MM.1S (cell line): ENCODE measurements around the gene SLC6A3.

Source experiments
- DNase-seq: peaks from one replicate; pipeline ENCODE4 v3.0.0-alpha.2; 2015
- H2AFZ ChIP-seq: fragments of 300-600 bp; sonication (generic); 2 replicates; pipeline ENCODE4 v1.6.0; 2016; ENCODE audit warnings: antibody characterized with exemption, low read length
- H3F3A ChIP-seq: fragments of 300-600 bp; sonication (generic); 2 replicates; pipeline ENCODE4 v1.6.1; 2016; ENCODE audit warnings: mild to moderate bottlenecking, antibody characterized with exemption, low read length, moderate library complexity, mixed read lengths; ENCODE audit not compliant: insufficient read depth
- H3K27ac ChIP-seq: fragments of 300-600 bp; sonication (generic); 2 replicates; pipeline ENCODE4 v1.5.1; 2016; ENCODE audit warnings: mild to moderate bottlenecking, low read length
- H3K27me3 ChIP-seq: fragments of 300-600 bp; sonication (generic); replicated peaks from 2 replicates; pipeline ENCODE4 v1.6.0; 2016; ENCODE audit warnings: low read length; ENCODE audit not compliant: insufficient read depth
- H3K36me3 ChIP-seq: fragments of 300-600 bp; sonication (generic); replicated peaks from 2 replicates; pipeline ENCODE4 v1.6.1; 2016; ENCODE audit warnings: mild to moderate bottlenecking, low read length, mixed read lengths; ENCODE audit not compliant: insufficient read depth
- H3K4me1 ChIP-seq: fragments of 300-600 bp; sonication (generic); 2 replicates; pipeline ENCODE4 v1.6.1; 2016; ENCODE audit warnings: low read length, mixed read lengths
- H3K4me2 ChIP-seq: fragments of 300-600 bp; sonication (generic); 2 replicates; pipeline ENCODE4 v1.6.0; 2016; ENCODE audit warnings: low read depth, low read length
- H3K4me3 ChIP-seq: fragments of 300-600 bp; sonication (generic); 2 replicates; pipeline ENCODE4 v1.5.1; 2016; ENCODE audit warnings: low read length, mixed read lengths
- H3K79me2 ChIP-seq: fragments of 300-600 bp; sonication (generic); 2 replicates; pipeline ENCODE4 v1.6.1; 2016; ENCODE audit warnings: mixed run types, low read length, mixed read lengths
- H3K9ac ChIP-seq: fragments of 300-600 bp; sonication (generic); 2 replicates; pipeline ENCODE4 v1.6.1; 2016; ENCODE audit warnings: low read length, mixed read lengths
- H3K9me2 ChIP-seq: fragments of 300-600 bp; sonication (generic); replicated peaks from 2 replicates; pipeline ENCODE4 v1.6.1; 2016; ENCODE audit warnings: mild to moderate bottlenecking, low read length, mixed read lengths; ENCODE audit not compliant: insufficient read depth
- H3K9me3 ChIP-seq: fragments of 300-600 bp; sonication (generic); replicated peaks from 2 replicates; pipeline ENCODE4 v1.6.1; 2016; ENCODE audit warnings: mild to moderate bottlenecking, low read length, mixed read lengths; ENCODE audit not compliant: insufficient read depth
- H4K20me1 ChIP-seq: fragments of 300-600 bp; sonication (generic); 2 replicates; pipeline ENCODE4 v1.6.1; 2016; ENCODE audit warnings: mild to moderate bottlenecking, low read length, moderate library complexity, mixed read lengths; ENCODE audit not compliant: insufficient read depth
- EZH2 ChIP-seq: fragments of 300-600 bp; sonication (generic); optimal IDR thresholded peaks from 2 replicates; pipeline ENCODE3; 2017; ENCODE audit warnings: low read depth, mild to moderate bottlenecking, antibody characterized with exemption, low read length, mixed read lengths
- EZH2phosphoT487 ChIP-seq: fragments of 300-600 bp; sonication (generic); IDR thresholded peaks from 2 replicates; pipeline ENCODE4 v1.6.1; 2018; ENCODE audit warnings: antibody characterized with exemption, low read length
- TF ChIP-seq, protein P1 (sequence below): fragments of 300-600 bp; sonication (generic); IDR thresholded peaks from 2 replicates; pipeline ENCODE4 v1.5.1; 2016; ENCODE audit warnings: antibody characterized with exemption, low read length, mixed read lengths

Gene SLC6A3

GRCh38 chr5:1453613-1454012 lies 8.4 kb upstream of the SLC6A3 start:
- DNase-seq = no peak
- TF ChIP-seq, protein P1, sequence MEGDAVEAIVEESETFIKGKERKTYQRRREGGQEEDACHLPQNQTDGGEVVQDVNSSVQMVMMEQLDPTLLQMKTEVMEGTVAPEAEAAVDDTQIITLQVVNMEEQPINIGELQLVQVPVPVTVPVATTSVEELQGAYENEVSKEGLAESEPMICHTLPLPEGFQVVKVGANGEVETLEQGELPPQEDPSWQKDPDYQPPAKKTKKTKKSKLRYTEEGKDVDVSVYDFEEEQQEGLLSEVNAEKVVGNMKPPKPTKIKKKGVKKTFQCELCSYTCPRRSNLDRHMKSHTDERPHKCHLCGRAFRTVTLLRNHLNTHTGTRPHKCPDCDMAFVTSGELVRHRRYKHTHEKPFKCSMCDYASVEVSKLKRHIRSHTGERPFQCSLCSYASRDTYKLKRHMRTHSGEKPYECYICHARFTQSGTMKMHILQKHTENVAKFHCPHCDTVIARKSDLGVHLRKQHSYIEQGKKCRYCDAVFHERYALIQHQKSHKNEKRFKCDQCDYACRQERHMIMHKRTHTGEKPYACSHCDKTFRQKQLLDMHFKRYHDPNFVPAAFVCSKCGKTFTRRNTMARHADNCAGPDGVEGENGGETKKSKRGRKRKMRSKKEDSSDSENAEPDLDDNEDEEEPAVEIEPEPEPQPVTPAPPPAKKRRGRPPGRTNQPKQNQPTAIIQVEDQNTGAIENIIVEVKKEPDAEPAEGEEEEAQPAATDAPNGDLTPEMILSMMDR = no peak
- TF ChIP-seq EZH2 (no peak), EZH2phosphoT487 (no peak)
- Histone ChIP-seq H3K4me3 (no peak overlapping the region), H2AFZ (no peak overlapping the region), H3K9ac (no peak overlapping the region), H3K79me2 (no peaks in the 10 kb centered on the region), H3K9me2 (no peaks in the 10 kb centered on the region), H3K27me3 (no peaks in the 10 kb centered on the region), H3K36me3 (no peaks in the 10 kb centered on the region), H3K27ac (no peak overlapping the region), H3K9me3 (no peaks in the 10 kb centered on the region; the same call in 1 of the 2 replicates), H4K20me1 (no peaks in the 10 kb centered on the region), H3K4me2 (no peak overlapping the region), H3K4me1 (no peaks in the 10 kb centered on the region), H3F3A (peaks cover 3% of the 10 kb centered on the region; the same call in 1 of the 2 replicates)

GRCh38 chr5:1449081-1449630 lies 3.9 kb upstream of the SLC6A3 start:
- Histone ChIP-seq H3K27me3 (no peaks in the 10 kb centered on the region), H3K79me2 (no peaks in the 10 kb centered on the region), H2AFZ (no peak overlapping the region), H3K27ac (no peak overlapping the region), H3K36me3 (no peaks in the 10 kb centered on the region), H3F3A (no peaks in the 10 kb centered on the region), H3K9me2 (no peaks in the 10 kb centered on the region), H3K4me1 (no peaks in the 10 kb centered on the region), H4K20me1 (no peaks in the 10 kb centered on the region), H3K9ac (no peak overlapping the region), H3K9me3 (no peaks in the 10 kb centered on the region), H3K4me2 (no peak overlapping the region), H3K4me3 (no peak overlapping the region)
- TF ChIP-seq EZH2 = no peak
- no peak for TF ChIP-seq EZH2phosphoT487
- TF ChIP-seq, protein P1 = no peak
- no peak for DNase-seq

GRCh38 chr5:1448511-1449011 lies 3.3 kb upstream of the SLC6A3 start:
- TF ChIP-seq EZH2phosphoT487 = no peak
- Histone ChIP-seq H3K9ac (no peak overlapping the region), H3F3A (no peaks in the 10 kb centered on the region), H3K9me3 (no peaks in the 10 kb centered on the region), H2AFZ (no peak overlapping the region), H3K36me3 (no peaks in the 10 kb centered on the region), H3K27ac (no peak overlapping the region), H3K27me3 (peaks cover 3% of the 10 kb centered on the region; the same call in 1 of the 2 replicates), H3K4me3 (no peak overlapping the region), H3K9me2 (no peaks in the 10 kb centered on the region), H3K4me1 (no peaks in the 10 kb centered on the region), H3K4me2 (no peak overlapping the region), H3K79me2 (no peaks in the 10 kb centered on the region), H4K20me1 (no peaks in the 10 kb centered on the region)
- DNase-seq = no peak

DNA sequence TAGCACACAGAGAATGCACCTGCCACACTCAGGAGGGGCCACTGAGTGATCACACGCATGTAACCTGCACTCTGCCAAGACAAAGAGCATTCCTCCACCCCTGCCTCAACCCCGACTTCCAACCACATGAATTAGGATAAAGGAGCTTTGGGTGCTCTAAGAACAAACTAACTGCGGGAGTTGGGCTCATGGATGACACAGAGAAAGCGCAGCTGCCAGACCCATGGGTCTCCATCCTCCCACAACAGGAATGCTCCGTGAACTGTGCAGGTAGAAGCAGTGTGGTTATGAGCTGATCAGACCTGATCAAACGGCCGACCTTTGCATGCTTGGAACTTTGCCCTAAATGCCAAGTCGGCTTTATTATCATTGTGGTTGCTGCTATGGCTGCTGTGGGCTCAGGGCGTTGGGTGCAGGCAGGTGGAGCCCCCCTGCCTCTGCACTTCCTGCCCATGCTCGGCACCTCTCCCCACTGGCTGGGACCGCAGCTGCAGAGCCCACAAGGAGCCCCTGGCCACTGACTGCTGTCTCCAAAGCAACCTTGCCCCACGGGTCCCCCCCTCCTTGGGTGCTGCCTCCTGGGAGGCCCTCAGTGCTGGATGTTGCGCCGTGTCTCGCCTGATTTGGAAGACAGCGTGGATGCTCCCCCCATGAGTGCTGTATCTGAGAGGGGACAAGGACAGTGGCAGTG lies 2.6 kb upstream of the SLC6A3 start:
- no peaks in the 10 kb centered on the region for H3K9me2 ChIP-seq
- H3K4me3 ChIP-seq = no peak overlapping the region
- H3F3A ChIP-seq = no peaks in the 10 kb centered on the region
- no peak overlapping the region for H3K27ac ChIP-seq
- peaks cover 10% of the 10 kb centered on the region; the same call in 1 of the 2 replicates for H3K27me3 ChIP-seq
- H3K4me1 ChIP-seq = no peaks in the 10 kb centered on the region
- DNase-seq = no peak
- H3K79me2 ChIP-seq = no peaks in the 10 kb centered on the region
- no peaks in the 10 kb centered on the region for H4K20me1 ChIP-seq
- TF ChIP-seq EZH2 (no peak), EZH2phosphoT487 (no peak)
- TF ChIP-seq, protein P1 = no peak
- H3K9ac ChIP-seq = no peak overlapping the region
- no peaks in the 10 kb centered on the region for H3K9me3 ChIP-seq
- H3K36me3 ChIP-seq = no peaks in the 10 kb centered on the region
- H3K4me2 ChIP-seq = no peak overlapping the region
- no peak overlapping the region for H2AFZ ChIP-seq
